ENCODE results near the gene RPL38.

Gene RPL38

DNA sequence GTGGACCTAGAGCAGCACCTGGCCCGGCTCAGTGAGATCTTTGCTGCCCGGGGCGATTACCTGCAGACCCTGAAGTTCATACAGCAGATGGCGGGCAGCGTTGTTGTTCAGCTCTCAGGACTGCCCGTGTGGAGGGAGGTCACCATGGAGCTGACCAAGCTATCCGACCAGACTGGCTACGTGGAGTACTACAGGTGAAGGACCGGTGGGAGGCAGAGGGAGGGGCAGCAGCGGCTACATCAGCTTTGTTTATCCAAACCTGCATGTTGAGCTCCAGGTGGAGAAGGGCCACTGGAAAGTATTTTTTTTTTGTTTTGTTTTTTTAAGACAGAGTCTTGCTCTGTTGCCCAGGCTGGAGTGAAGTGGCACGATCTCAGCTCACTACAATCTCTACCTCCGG is 33.8 kb downstream of the RPL38 start:
- TF ChIP-seq, protein P1, sequence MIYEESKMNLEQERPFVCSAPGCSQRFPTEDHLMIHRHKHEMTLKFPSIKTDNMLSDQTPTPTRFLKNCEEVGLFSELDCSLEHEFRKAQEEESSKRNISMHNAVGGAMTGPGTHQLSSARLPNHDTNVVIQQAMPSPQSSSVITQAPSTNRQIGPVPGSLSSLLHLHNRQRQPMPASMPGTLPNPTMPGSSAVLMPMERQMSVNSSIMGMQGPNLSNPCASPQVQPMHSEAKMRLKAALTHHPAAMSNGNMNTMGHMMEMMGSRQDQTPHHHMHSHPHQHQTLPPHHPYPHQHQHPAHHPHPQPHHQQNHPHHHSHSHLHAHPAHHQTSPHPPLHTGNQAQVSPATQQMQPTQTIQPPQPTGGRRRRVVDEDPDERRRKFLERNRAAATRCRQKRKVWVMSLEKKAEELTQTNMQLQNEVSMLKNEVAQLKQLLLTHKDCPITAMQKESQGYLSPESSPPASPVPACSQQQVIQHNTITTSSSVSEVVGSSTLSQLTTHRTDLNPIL (CRISPR knock-in tag; IDR thresholded peaks at IDR 0.05; ENCODE audit: low read depth) = no peak
- no peak for TF ChIP-seq CSDC2 (CRISPR knock-in tag; IDR thresholded peaks at IDR 0.05)
- no peak for TF ChIP-seq OSR1 (CRISPR knock-in tag; IDR thresholded peaks at IDR 0.05)
- no peak for TF ChIP-seq ZFP30 (CRISPR knock-in tag; IDR thresholded peaks at IDR 0.05)
- TF ChIP-seq, protein P2, sequence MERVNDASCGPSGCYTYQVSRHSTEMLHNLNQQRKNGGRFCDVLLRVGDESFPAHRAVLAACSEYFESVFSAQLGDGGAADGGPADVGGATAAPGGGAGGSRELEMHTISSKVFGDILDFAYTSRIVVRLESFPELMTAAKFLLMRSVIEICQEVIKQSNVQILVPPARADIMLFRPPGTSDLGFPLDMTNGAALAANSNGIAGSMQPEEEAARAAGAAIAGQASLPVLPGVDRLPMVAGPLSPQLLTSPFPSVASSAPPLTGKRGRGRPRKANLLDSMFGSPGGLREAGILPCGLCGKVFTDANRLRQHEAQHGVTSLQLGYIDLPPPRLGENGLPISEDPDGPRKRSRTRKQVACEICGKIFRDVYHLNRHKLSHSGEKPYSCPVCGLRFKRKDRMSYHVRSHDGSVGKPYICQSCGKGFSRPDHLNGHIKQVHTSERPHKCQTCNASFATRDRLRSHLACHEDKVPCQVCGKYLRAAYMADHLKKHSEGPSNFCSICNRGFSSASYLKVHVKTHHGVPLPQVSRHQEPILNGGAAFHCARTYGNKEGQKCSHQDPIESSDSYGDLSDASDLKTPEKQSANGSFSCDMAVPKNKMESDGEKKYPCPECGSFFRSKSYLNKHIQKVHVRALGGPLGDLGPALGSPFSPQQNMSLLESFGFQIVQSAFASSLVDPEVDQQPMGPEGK (CRISPR knock-in tag; IDR thresholded peaks at IDR 0.05; ENCODE audit: borderline replicate concordance) = no peak
- no peak for TF ChIP-seq TCF4 (CRISPR knock-in tag; IDR thresholded peaks at IDR 0.05; ENCODE audit: borderline replicate concordance)
- TF ChIP-seq PPARA (CRISPR knock-in tag; IDR thresholded peaks at IDR 0.05; ENCODE audit: borderline replicate concordance) = no peak
- no peak for TF ChIP-seq RARB (CRISPR knock-in tag; IDR thresholded peaks at IDR 0.05)
- no peak for TF ChIP-seq ZFP3 (CRISPR knock-in tag; IDR thresholded peaks at IDR 0.05)
- no peak for TF ChIP-seq ZNF8 (CRISPR knock-in tag; IDR thresholded peaks at IDR 0.05)
- TF ChIP-seq TOX (CRISPR knock-in tag; IDR thresholded peaks at IDR 0.05; ENCODE audit: borderline replicate concordance) = no peak
- TF ChIP-seq ZNF70 (CRISPR knock-in tag; IDR thresholded peaks at IDR 0.05) = no peak
- TF ChIP-seq, protein P3, sequence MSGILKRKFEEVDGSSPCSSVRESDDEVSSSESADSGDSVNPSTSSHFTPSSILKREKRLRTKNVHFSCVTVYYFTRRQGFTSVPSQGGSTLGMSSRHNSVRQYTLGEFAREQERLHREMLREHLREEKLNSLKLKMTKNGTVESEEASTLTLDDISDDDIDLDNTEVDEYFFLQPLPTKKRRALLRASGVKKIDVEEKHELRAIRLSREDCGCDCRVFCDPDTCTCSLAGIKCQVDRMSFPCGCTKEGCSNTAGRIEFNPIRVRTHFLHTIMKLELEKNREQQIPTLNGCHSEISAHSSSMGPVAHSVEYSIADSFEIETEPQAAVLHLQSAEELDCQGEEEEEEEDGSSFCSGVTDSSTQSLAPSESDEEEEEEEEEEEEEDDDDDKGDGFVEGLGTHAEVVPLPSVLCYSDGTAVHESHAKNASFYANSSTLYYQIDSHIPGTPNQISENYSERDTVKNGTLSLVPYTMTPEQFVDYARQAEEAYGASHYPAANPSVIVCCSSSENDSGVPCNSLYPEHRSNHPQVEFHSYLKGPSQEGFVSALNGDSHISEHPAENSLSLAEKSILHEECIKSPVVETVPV (CRISPR knock-in tag; IDR thresholded peaks at IDR 0.05) = no peak
- TF ChIP-seq BACH2 (CRISPR knock-in tag; IDR thresholded peaks at IDR 0.05; ENCODE audit: borderline replicate concordance) = no peak
- no peak for TF ChIP-seq ZC3H10 (CRISPR knock-in tag; IDR thresholded peaks at IDR 0.05)
- TF ChIP-seq, protein P4, sequence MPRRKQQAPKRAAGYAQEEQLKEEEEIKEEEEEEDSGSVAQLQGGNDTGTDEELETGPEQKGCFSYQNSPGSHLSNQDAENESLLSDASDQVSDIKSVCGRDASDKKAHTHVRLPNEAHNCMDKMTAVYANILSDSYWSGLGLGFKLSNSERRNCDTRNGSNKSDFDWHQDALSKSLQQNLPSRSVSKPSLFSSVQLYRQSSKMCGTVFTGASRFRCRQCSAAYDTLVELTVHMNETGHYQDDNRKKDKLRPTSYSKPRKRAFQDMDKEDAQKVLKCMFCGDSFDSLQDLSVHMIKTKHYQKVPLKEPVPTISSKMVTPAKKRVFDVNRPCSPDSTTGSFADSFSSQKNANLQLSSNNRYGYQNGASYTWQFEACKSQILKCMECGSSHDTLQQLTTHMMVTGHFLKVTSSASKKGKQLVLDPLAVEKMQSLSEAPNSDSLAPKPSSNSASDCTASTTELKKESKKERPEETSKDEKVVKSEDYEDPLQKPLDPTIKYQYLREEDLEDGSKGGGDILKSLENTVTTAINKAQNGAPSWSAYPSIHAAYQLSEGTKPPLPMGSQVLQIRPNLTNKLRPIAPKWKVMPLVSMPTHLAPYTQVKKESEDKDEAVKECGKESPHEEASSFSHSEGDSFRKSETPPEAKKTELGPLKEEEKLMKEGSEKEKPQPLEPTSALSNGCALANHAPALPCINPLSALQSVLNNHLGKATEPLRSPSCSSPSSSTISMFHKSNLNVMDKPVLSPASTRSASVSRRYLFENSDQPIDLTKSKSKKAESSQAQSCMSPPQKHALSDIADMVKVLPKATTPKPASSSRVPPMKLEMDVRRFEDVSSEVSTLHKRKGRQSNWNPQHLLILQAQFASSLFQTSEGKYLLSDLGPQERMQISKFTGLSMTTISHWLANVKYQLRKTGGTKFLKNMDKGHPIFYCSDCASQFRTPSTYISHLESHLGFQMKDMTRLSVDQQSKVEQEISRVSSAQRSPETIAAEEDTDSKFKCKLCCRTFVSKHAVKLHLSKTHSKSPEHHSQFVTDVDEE (CRISPR knock-in tag; IDR thresholded peaks at IDR 0.05) = no peak
- TF ChIP-seq ARNTL (CRISPR knock-in tag; IDR thresholded peaks at IDR 0.05; ENCODE audit: borderline replicate concordance, low read depth) = no peak
- TF ChIP-seq SNAI2 (CRISPR knock-in tag; IDR thresholded peaks at IDR 0.05) = no peak
- no peak for TF ChIP-seq ZNF565 (CRISPR knock-in tag; conservative IDR thresholded peaks at IDR 0.05; ENCODE audit: low read depth)
- no peak for TF ChIP-seq GLIS3 (CRISPR knock-in tag; IDR thresholded peaks at IDR 0.05)
- no peak for ATAC-seq

DNA sequence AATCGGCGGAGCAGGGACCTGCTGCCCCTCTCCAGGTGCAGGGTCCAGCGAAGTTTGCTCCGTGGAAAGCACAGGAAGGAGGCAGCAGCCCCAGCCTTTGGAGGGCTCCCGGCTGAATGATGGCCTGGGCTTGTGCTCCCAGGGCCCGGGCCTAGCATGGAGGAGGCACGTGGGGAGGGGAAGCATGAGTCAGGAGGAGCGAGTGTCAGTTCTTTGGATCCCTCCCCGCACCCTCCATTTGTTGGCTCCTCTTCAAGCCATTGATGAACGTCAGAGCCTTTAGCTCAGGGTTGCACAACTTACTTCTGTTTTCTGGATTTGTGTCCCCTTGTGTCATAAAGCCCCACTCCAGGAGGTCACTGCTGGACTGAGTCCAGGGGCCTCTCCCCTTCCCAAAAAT is 35.7 kb downstream of the RPL38 start:
- TF ChIP-seq ESRRG (CRISPR knock-in tag; IDR thresholded peaks at IDR 0.05) (no peak), SNAI2 (CRISPR knock-in tag; IDR thresholded peaks at IDR 0.05) (no peak), ZFP3 (CRISPR knock-in tag; IDR thresholded peaks at IDR 0.05) (no peak), CSDC2 (CRISPR knock-in tag; IDR thresholded peaks at IDR 0.05) (no peak), TOX (CRISPR knock-in tag; IDR thresholded peaks at IDR 0.05; ENCODE audit: borderline replicate concordance) (no peak), RARB (CRISPR knock-in tag; IDR thresholded peaks at IDR 0.05) (no peak), ZNF8 (CRISPR knock-in tag; IDR thresholded peaks at IDR 0.05) (no peak), ZC3H10 (CRISPR knock-in tag; IDR thresholded peaks at IDR 0.05) (no peak), ZNF70 (CRISPR knock-in tag; IDR thresholded peaks at IDR 0.05) (no peak), ARNTL (CRISPR knock-in tag; IDR thresholded peaks at IDR 0.05; ENCODE audit: borderline replicate concordance, low read depth) (no peak)
- TF ChIP-seq, protein P2 (CRISPR knock-in tag; IDR thresholded peaks at IDR 0.05; ENCODE audit: borderline replicate concordance) = no peak
- TF ChIP-seq, protein P3 (CRISPR knock-in tag; IDR thresholded peaks at IDR 0.05) = no peak
- no peak for ATAC-seq

Data from SK-N-SH treated with all-trans-retinoic acid at 6 μM for 48 hours (cell line).